Natural killer cell (primary cell): ENCODE data around the gene SEC31B. TPM values are rescaled to one million over a fixed set of nuclear protein-coding genes. Genes with fewer than 3 reads are reported as not detected.
A peak's percentile ranks its signal among the peaks of the same experiment; 100 is the strongest.

ENCODE experiments used
- ATAC-seq, 3 donors: fragments of 150-1000 bp in 2 of 3; fragments of 200-7000 bp in 1 of 3; cut with Tn5 transposase; 1 replicate in 1 of 3; 2 replicates in 2 of 3; pipeline ENCODE4 v1.10.0; 2021; ENCODE audit warnings: mild to moderate bottlenecking in 2 of 3, moderate library complexity in 2 of 3
- DNase-seq, 2 donors: peaks; one replicate each; pipeline versions ENCODE4 v3.0.0 to v3.0.0-alpha.2; 2013 to 2021; ENCODE audit warnings: mixed read lengths in 1 of 2
- H3K27ac ChIP-seq: one replicate; pipeline ENCODE4 v1.5.1; 2013; ENCODE audit warnings: mild to moderate bottlenecking, low read length
- H3K27me3 ChIP-seq: one replicate; pipeline ENCODE4 v1.6.1; 2013; ENCODE audit warnings: low read length; ENCODE audit not compliant: control insufficient read depth, insufficient read depth
- H3K36me3 ChIP-seq: one replicate; pipeline ENCODE4 v1.6.1; 2013; ENCODE audit warnings: low read length; ENCODE audit not compliant: control insufficient read depth, insufficient read depth
- H3K4me1 ChIP-seq: one replicate; pipeline ENCODE4 v1.6.1; 2013; ENCODE audit warnings: low read length; ENCODE audit not compliant: control insufficient read depth, insufficient read depth
- H3K4me3 ChIP-seq: one replicate; pipeline ENCODE4 v1.5.1; 2013; ENCODE audit warnings: low read length
- H3K9me3 ChIP-seq: one replicate; pipeline ENCODE4 v1.6.1; 2013; ENCODE audit warnings: low read length; ENCODE audit not compliant: control insufficient read depth, insufficient read depth
- H3K27ac Mint-ChIP-seq, 2 donors: one replicate each; pipeline ENCODE4 v1.8.0; 2022; ENCODE audit warnings: mild to moderate bottlenecking in 2 of 2, mixed read lengths in 2 of 2, moderate library complexity in 1 of 2
- H3K27me3 Mint-ChIP-seq, 2 donors: one replicate each; pipeline ENCODE4 v1.8.0; 2022; ENCODE audit warnings: low read depth in 2 of 2, mixed read lengths in 2 of 2
- H3K36me3 Mint-ChIP-seq: one replicate; pipeline ENCODE4 v1.8.0; 2022; ENCODE audit warnings: mixed read lengths
- H3K4me1 Mint-ChIP-seq, 2 donors: one replicate each; pipeline ENCODE4 v1.8.0; 2022; ENCODE audit warnings: mixed read lengths in 2 of 2
- H3K4me3 Mint-ChIP-seq: one replicate; pipeline ENCODE4 v1.8.0; 2022; ENCODE audit warnings: mild to moderate bottlenecking, moderate library complexity, mixed read lengths
- H3K9me3 Mint-ChIP-seq, 2 donors: one replicate each; pipeline ENCODE4 v1.8.0; 2022; ENCODE audit warnings: mixed read lengths in 2 of 2
- WGBS: methylation state at CpG from one replicate; pipeline ENCODE4 v1.1.7; 2013; ENCODE audit warnings: missing lambda C conversion rate; ENCODE audit not compliant: insufficient coverage; 5-methylcytosine and 5-hydroxymethylcytosine counted together
- intact Hi-C: fragments of 100-400 bp; cut with micrococcal nuclease; formaldehyde crosslinking; loops from one replicate; pipeline ENCODE4 v1.14.2; 2022
- total RNA-seq, 4 donors: library from RNA; stranded (reverse); fragments of 120-200 nt in 1 of 4; gene quantifications; one replicate each; pipeline versions ENCODE4 v1.2.3 to v1.2.4, GENCODE V29; 2013 to 2022
- TF ChIP-seq, protein P1 (sequence below): fragments of 200-600 bp; IDR thresholded peaks from one replicate; pipeline ENCODE4 v1.8.0; 2022; ENCODE audit warnings: antibody characterized with exemption

The SEC31B gene
- total RNA-seq, 3 donors from 2014 or later (not counting 1 experiment from before 2014, with no cell fraction given): 32.6 to 38.6 (median 38.1) TPM

DNA sequence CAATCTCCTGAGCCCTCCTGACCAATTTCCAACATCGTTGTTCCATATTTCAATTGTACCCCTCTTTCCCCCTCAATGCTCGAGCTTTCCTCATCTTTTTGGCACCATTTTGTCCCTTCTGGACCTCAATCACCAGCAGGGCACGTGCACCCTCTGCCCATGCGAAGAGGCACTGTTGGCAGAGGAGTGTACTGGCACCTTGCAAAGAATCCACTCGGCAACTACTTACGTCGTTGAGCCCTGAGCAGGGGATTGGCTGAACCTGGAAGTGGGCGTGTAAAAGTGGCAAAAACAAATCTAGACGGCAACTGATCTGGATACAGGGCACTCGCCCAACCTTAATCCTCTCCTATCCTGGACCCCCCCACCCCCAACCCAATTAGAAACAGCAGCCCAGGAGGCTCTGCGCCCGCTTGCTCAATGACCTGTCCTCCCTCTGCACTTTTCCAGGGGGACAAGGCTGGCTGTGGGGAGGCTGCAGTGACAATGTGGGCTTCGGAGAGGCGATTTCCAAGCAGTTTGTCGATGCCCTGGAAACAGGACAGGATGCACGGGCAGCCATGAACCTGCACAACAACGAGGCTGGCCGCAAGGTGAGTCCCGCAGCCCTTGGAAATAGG, 38.1 kb downstream of the SEC31B start:
- 3% methylated on average over 19 of the region's 19 CpGs for WGBS
- Mint-ChIP-seq H3K36me3 (no peaks in the 10 kb centered on the region), H3K27ac (no peak overlapping the region), H3K9me3 (no peaks in the 10 kb centered on the region), H3K4me1 (peaks cover 21% of the 10 kb centered on the region in 2 donors), H3K4me3 (peak overlapping the region; percentile 86), H3K27me3 (peaks cover 23 to 48% of the 10 kb centered on the region in 2 donors)
- TF ChIP-seq, protein P1, sequence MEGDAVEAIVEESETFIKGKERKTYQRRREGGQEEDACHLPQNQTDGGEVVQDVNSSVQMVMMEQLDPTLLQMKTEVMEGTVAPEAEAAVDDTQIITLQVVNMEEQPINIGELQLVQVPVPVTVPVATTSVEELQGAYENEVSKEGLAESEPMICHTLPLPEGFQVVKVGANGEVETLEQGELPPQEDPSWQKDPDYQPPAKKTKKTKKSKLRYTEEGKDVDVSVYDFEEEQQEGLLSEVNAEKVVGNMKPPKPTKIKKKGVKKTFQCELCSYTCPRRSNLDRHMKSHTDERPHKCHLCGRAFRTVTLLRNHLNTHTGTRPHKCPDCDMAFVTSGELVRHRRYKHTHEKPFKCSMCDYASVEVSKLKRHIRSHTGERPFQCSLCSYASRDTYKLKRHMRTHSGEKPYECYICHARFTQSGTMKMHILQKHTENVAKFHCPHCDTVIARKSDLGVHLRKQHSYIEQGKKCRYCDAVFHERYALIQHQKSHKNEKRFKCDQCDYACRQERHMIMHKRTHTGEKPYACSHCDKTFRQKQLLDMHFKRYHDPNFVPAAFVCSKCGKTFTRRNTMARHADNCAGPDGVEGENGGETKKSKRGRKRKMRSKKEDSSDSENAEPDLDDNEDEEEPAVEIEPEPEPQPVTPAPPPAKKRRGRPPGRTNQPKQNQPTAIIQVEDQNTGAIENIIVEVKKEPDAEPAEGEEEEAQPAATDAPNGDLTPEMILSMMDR: no peak
- Histone ChIP-seq H3K27ac (no peak overlapping the region), H3K4me1 (peaks cover 18% of the 10 kb centered on the region), H3K9me3 (no peaks in the 10 kb centered on the region), H3K36me3 (no peaks in the 10 kb centered on the region), H3K4me3 (peak overlapping the region; percentile 35), H3K27me3 (peaks cover 3% of the 10 kb centered on the region)
- intact Hi-C loops: loop anchor here (1.0 kb wide), 1 partner anchor 27 kb away; no protein-coding TSS in a partner anchor
- DNase-seq: peak; percentile 95
- ATAC-seq: peak; percentile 95

DNA sequence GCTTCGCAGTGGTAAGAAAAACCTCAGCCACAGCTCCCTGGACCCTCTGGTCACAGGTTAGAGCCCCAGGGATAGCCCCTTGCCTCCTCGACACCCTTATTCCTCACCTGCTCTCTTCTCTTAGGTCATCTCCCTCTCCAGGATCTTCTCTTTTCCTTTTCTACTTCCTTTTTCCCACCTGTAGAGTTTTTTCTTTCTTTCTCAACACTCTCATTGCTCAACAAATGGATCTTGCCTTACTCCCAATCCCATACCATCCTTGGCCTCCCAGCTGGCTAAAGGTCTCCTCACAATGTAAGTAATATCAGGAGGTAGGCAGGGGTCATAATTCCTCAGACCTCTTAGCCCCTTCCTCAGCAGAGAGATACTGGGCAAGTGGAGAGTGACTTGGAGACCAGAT, 39.7 kb downstream of the SEC31B start:
- Histone ChIP-seq H3K36me3 (no peaks in the 10 kb centered on the region), H3K4me1 (peaks cover 18% of the 10 kb centered on the region), H3K27ac (no peak overlapping the region), H3K4me3 (no peak overlapping the region), H3K27me3 (peaks cover 3% of the 10 kb centered on the region), H3K9me3 (no peaks in the 10 kb centered on the region)
- 88% methylated on average over 2 of the region's 2 CpGs for WGBS
- no peaks in the 10 kb centered on the region for H3K9me3 Mint-ChIP-seq
- intact Hi-C loops: no loop called here
- H3K4me1 Mint-ChIP-seq: peaks cover 21% of the 10 kb centered on the region in 2 donors
- DNase-seq: no peak
- no peaks in the 10 kb centered on the region for H3K36me3 Mint-ChIP-seq
- TF ChIP-seq, protein P1: no peak
- H3K27ac Mint-ChIP-seq: no peak overlapping the region
- H3K27me3 Mint-ChIP-seq: peaks cover 23 to 48% of the 10 kb centered on the region in 2 donors
- H3K4me3 Mint-ChIP-seq: peak overlapping the region; percentile 18
- ATAC-seq: no peak

DNA sequence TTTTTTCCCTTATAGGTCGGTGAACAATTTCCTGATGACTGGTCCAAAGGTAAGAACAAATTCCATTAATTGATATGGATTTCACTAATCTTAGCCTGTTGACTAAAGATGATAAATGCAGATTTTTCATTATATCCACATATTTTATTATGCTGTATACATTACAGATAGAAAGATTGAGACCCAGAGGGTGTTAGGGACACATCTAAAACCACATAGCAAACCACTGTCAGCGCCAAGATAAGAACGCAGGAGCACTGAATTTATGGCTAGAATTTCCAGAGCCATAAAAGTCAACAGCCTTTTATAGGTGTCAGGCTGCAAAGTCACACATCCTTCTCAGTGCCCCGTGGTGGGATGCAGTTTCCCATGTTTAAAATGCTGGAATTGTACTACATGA, 40.6 kb downstream of the SEC31B start:
- Histone ChIP-seq H3K27me3 (peaks cover 3% of the 10 kb centered on the region), H3K4me3 (no peak overlapping the region), H3K9me3 (no peaks in the 10 kb centered on the region), H3K36me3 (no peaks in the 10 kb centered on the region), H3K27ac (no peak overlapping the region), H3K4me1 (peaks cover 18% of the 10 kb centered on the region)
- Mint-ChIP-seq H3K9me3 (no peaks in the 10 kb centered on the region), H3K27ac (no peak overlapping the region), H3K27me3 (peaks cover 27 to 48% of the 10 kb centered on the region in 2 donors), H3K36me3 (no peaks in the 10 kb centered on the region), H3K4me1 (peaks cover 21% of the 10 kb centered on the region in 2 donors), H3K4me3 (no peak overlapping the region)
- WGBS: 10% methylated on average over 3 of the region's 4 CpGs
- no peak for DNase-seq
- intact Hi-C loops: no loop called here
- ATAC-seq: no peak
- TF ChIP-seq, protein P1: no peak

DNA sequence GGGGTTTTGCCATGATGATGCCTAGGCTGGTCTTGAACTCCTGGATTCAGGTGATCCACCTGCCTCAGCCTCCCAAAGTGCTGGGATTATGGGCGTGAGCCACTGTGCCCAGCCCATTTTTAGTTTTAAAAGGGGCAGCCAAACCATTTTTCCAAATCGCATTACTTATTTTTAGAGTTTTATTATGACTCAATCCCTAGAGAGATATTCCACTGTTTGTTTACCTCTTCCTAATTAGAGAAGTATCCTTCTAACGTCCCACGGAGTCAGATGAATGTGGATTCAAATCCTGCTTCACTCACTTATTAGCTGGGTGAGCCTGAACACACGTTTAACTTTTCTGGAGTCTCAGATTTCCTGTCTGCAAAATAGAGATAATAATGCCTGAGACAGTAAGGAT, 41.7 kb downstream of the SEC31B start:
- ATAC-seq (no peak), DNase-seq (no peak)
- H3K4me3 Mint-ChIP-seq: no peak overlapping the region
- WGBS: 49% methylated on average over 5 of the region's 5 CpGs
- intact Hi-C loops: no loop called here
- peaks cover 23 to 37% of the 10 kb centered on the region in 2 donors for H3K27me3 Mint-ChIP-seq
- H3K4me3 ChIP-seq: no peak overlapping the region
- peaks cover 17% of the 10 kb centered on the region for H3K4me1 ChIP-seq
- H3K4me1 Mint-ChIP-seq: peaks cover 16 to 17% of the 10 kb centered on the region in 2 donors
- no peaks in the 10 kb centered on the region for H3K36me3 Mint-ChIP-seq
- no peaks in the 10 kb centered on the region for H3K27me3 ChIP-seq
- H3K27ac ChIP-seq: no peak overlapping the region
- no peaks in the 10 kb centered on the region for H3K36me3 ChIP-seq
- TF ChIP-seq, protein P1: no peak
- H3K27ac Mint-ChIP-seq: no peak overlapping the region
- H3K9me3 Mint-ChIP-seq: no peaks in the 10 kb centered on the region
- no peaks in the 10 kb centered on the region for H3K9me3 ChIP-seq
